Astrocyte (in vitro differentiated cells and primary cell): Measurements from ENCODE around the gene ITGA1. TPM values are rescaled to one million over a fixed set of nuclear protein-coding genes. Genes with fewer than 3 reads are reported as not detected.

Source experiments
- DNase-seq: peaks from one replicate; pipeline ENCODE4 v3.0.0-alpha.2; 2010; ENCODE audit warnings: low read depth
- FAIRE-seq: peaks from 2 replicates; lab custom pipeline; 2011; peaks lifted over from hg19 to GRCh38; lab: Jason Lieb, UNC
- H2AFZ ChIP-seq: 2 replicates; pipeline ENCODE4 v1.6.0; 2012; ENCODE audit warnings: low read depth, low read length, inconsistent platforms
- H3K27ac ChIP-seq: 2 replicates; pipeline ENCODE4 v1.5.1; 2011; ENCODE audit warnings: low read depth, low read length, inconsistent platforms
- H3K27me3 ChIP-seq: 2 replicates; pipeline ENCODE4 v1.6.0; 2011; ENCODE audit warnings: low read length, inconsistent platforms; ENCODE audit not compliant: insufficient read depth
- H3K36me3 ChIP-seq: 2 replicates; pipeline ENCODE4 v1.5.1; 2011; ENCODE audit warnings: low read length, inconsistent platforms; ENCODE audit not compliant: insufficient read depth
- H3K4me1 ChIP-seq: 2 replicates; pipeline ENCODE4 v1.5.1; 2011; ENCODE audit warnings: low read length, inconsistent platforms; ENCODE audit not compliant: insufficient read depth
- H3K4me2 ChIP-seq: 2 replicates; pipeline ENCODE4 v1.6.0; 2012; ENCODE audit warnings: low read length, inconsistent platforms
- H3K4me3 ChIP-seq: 2 replicates; pipeline ENCODE4 v1.5.1; 2011; ENCODE audit warnings: low read depth, mild to moderate bottlenecking, low read length, inconsistent platforms; ENCODE audit not compliant: insufficient read depth
- H3K79me2 ChIP-seq: 2 replicates; pipeline ENCODE4 v1.6.0; 2012; ENCODE audit warnings: mild to moderate bottlenecking, low read length, inconsistent platforms; ENCODE audit not compliant: insufficient read depth
- H3K9ac ChIP-seq: 2 replicates; pipeline ENCODE4 v1.6.0; 2012; ENCODE audit warnings: mild to moderate bottlenecking, low read length, inconsistent platforms
- H3K9me3 ChIP-seq: 2 replicates; pipeline ENCODE4 v1.5.1; 2012; ENCODE audit warnings: low read depth, mild to moderate bottlenecking, low read length, inconsistent platforms; ENCODE audit not compliant: insufficient read depth
- H4K20me1 ChIP-seq: 2 replicates; pipeline ENCODE4 v1.6.0; 2012; ENCODE audit warnings: low read length, inconsistent platforms; ENCODE audit not compliant: insufficient read depth
- H3K27ac Mint-ChIP-seq: one replicate; pipeline ENCODE4 v1.8.0; 2021; ENCODE audit warnings: mild to moderate bottlenecking, mixed read lengths; ENCODE audit not compliant: unreplicated experiment
- H3K27me3 Mint-ChIP-seq: one replicate; pipeline ENCODE4 v1.8.0; 2021; ENCODE audit warnings: low read depth, mixed read lengths; ENCODE audit not compliant: unreplicated experiment
- H3K36me3 Mint-ChIP-seq: one replicate; pipeline ENCODE4 v1.8.0; 2021; ENCODE audit warnings: low read depth, mixed read lengths; ENCODE audit not compliant: unreplicated experiment
- H3K4me1 Mint-ChIP-seq: one replicate; pipeline ENCODE4 v1.8.0; 2021; ENCODE audit warnings: low read depth, mixed read lengths; ENCODE audit not compliant: unreplicated experiment
- H3K4me3 Mint-ChIP-seq: one replicate; pipeline ENCODE4 v1.8.0; 2021; ENCODE audit warnings: mild to moderate bottlenecking, moderate library complexity, mixed read lengths; ENCODE audit not compliant: unreplicated experiment
- H3K9me3 Mint-ChIP-seq: one replicate; pipeline ENCODE4 v1.8.0; 2021; ENCODE audit warnings: mild to moderate bottlenecking, mixed read lengths; ENCODE audit not compliant: unreplicated experiment
- EZH2 ChIP-seq: IDR thresholded peaks from 2 replicates; pipeline ENCODE4 v1.6.1; 2012; ENCODE audit warnings: mild to moderate bottlenecking, low read length, inconsistent platforms; ENCODE audit not compliant: insufficient read depth
- total RNA-seq: library from RNA; stranded (reverse); gene quantifications from 2 replicates; pipeline ENCODE4 v1.2.1, GENCODE V29; 2021
- TF ChIP-seq, protein P1 (sequence below): IDR thresholded peaks from 2 replicates; pipeline ENCODE4 v1.5.1; 2011; ENCODE audit warnings: low read depth, mild to moderate bottlenecking, inconsistent platforms, low read length, moderate library complexity; ENCODE audit not compliant: insufficient read depth

ITGA1 gene
- total RNA-seq, 1 donor from 2014 or later, result 73.7 TPM

DNA sequence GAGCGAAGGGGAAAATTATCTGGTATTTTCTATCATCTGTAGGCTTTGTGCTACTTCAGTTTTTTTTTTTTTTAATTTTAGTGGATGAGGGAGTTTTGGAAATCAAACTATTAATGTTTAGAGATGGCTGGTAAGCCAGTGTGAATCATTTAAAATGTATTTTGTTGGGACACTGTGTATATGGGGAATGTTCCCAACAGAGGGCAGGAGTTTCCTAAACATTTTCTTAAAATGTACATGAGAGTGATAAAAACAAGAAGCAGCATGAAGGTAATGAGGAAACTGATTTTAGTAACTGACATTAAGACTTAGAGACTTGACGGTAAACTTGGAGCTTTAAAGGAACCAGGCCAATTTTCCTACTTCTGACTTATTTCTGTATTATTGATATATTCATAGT lies 133.2 kb downstream of the ITGA1 start:
- DNase-seq (no peak), FAIRE-seq (peak; percentile 78)
- Histone ChIP-seq H2AFZ (no peak overlapping the region), H3K27ac (no peak overlapping the region), H4K20me1 (no peaks in the 10 kb centered on the region), H3K9ac (no peak overlapping the region), H3K9me3 (no peaks in the 10 kb centered on the region), H3K4me3 (no peak overlapping the region), H3K4me2 (no peak overlapping the region), H3K27me3 (no peaks in the 10 kb centered on the region), H3K36me3 (no peaks in the 10 kb centered on the region), H3K4me1 (peaks cover 7% of the 10 kb centered on the region), H3K79me2 (no peaks in the 10 kb centered on the region)
- peaks cover 6% of the 10 kb centered on the region for H3K36me3 Mint-ChIP-seq
- no peak for TF ChIP-seq EZH2
- H3K4me1 Mint-ChIP-seq, result peaks cover 17% of the 10 kb centered on the region
- H3K4me3 Mint-ChIP-seq, result no peak overlapping the region
- H3K9me3 Mint-ChIP-seq, result peaks cover 2% of the 10 kb centered on the region
- peak overlapping the region; percentile 56 for H3K27ac Mint-ChIP-seq
- no peaks in the 10 kb centered on the region for H3K27me3 Mint-ChIP-seq

DNA sequence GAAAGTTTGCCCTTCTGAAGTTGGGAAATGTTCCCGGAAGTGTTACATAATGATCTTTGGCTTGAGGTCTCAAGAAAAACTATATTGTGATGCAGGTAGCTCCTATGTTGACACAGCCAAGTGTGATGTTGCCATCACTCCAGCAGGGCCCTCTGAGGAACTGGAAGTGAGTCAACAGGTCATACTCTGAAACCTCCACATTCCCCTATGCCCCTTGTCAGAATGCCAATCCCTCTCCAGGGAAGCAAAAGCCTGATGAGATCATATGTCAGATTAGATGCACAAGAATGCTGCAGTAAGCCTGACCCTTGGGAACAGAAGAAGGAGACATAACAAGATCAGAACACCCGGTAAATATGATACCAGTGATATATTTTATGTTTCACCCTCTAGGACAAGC lies 134.7 kb downstream of the ITGA1 start:
- peak overlapping the region; percentile 83 for H3K27ac Mint-ChIP-seq
- H3K36me3 Mint-ChIP-seq, result peaks cover 11% of the 10 kb centered on the region
- H3K27ac ChIP-seq, result no peak overlapping the region
- no peaks in the 10 kb centered on the region for H3K36me3 ChIP-seq
- H4K20me1 ChIP-seq, result no peaks in the 10 kb centered on the region
- no peak for TF ChIP-seq EZH2
- TF ChIP-seq, protein P1, sequence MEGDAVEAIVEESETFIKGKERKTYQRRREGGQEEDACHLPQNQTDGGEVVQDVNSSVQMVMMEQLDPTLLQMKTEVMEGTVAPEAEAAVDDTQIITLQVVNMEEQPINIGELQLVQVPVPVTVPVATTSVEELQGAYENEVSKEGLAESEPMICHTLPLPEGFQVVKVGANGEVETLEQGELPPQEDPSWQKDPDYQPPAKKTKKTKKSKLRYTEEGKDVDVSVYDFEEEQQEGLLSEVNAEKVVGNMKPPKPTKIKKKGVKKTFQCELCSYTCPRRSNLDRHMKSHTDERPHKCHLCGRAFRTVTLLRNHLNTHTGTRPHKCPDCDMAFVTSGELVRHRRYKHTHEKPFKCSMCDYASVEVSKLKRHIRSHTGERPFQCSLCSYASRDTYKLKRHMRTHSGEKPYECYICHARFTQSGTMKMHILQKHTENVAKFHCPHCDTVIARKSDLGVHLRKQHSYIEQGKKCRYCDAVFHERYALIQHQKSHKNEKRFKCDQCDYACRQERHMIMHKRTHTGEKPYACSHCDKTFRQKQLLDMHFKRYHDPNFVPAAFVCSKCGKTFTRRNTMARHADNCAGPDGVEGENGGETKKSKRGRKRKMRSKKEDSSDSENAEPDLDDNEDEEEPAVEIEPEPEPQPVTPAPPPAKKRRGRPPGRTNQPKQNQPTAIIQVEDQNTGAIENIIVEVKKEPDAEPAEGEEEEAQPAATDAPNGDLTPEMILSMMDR, result no peak
- H3K4me3 Mint-ChIP-seq, result no peak overlapping the region
- peaks cover 7% of the 10 kb centered on the region for H3K4me1 ChIP-seq
- no peak overlapping the region for H3K4me3 ChIP-seq
- H3K4me2 ChIP-seq, result peak overlapping the region; percentile 4
- no peaks in the 10 kb centered on the region for H3K9me3 ChIP-seq
- peaks cover 2% of the 10 kb centered on the region for H3K9me3 Mint-ChIP-seq
- peaks cover 17% of the 10 kb centered on the region for H3K4me1 Mint-ChIP-seq
- no peaks in the 10 kb centered on the region for H3K79me2 ChIP-seq
- H3K27me3 Mint-ChIP-seq, result no peaks in the 10 kb centered on the region
- no peak overlapping the region for H3K9ac ChIP-seq
- H3K27me3 ChIP-seq, result no peaks in the 10 kb centered on the region
- peak; percentile 73 for DNase-seq
- FAIRE-seq, result peak; percentile 37
- H2AFZ ChIP-seq, result no peak overlapping the region

DNA sequence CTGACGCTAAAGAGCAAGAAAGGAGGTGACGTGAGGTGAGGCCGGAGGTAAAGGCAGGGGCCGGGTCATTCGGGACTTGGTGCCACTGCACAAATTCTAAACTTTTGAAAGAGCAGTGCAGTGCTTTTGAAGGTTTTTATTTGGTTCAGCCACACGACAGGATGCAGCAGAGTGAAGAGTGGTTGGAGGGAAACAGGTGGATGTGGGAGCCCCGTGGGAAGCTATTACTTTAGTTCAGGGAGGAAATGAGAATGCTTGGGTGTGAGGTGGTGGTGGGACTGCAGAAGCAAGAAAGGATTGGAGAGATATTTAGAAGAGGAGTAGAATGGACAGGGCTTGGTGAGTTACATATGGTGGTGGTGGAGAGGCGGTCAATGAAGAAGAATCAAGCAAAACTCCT lies 136.7 kb downstream of the ITGA1 start:
- Histone ChIP-seq H3K27me3 (no peaks in the 10 kb centered on the region), H3K36me3 (no peaks in the 10 kb centered on the region), H3K4me2 (no peak overlapping the region), H3K4me3 (no peak overlapping the region), H4K20me1 (no peaks in the 10 kb centered on the region), H3K9ac (no peak overlapping the region), H3K4me1 (peaks cover 7% of the 10 kb centered on the region), H3K79me2 (no peaks in the 10 kb centered on the region), H3K9me3 (no peaks in the 10 kb centered on the region), H2AFZ (no peak overlapping the region), H3K27ac (no peak overlapping the region)
- DNase-seq, result no peak
- Mint-ChIP-seq H3K27ac (peak overlapping the region; percentile 44), H3K36me3 (peaks cover 13% of the 10 kb centered on the region), H3K27me3 (no peaks in the 10 kb centered on the region), H3K4me1 (peaks cover 17% of the 10 kb centered on the region), H3K9me3 (peaks cover 2% of the 10 kb centered on the region), H3K4me3 (no peak overlapping the region)
- TF ChIP-seq, protein P1, result no peak
- TF ChIP-seq EZH2, result no peak
- FAIRE-seq, result no peak
